DMS 273 treated with DMSO at 0.1 percent for 48 hours (cell line): Measurements from ENCODE around the gene LRP1B.

Experiments used
- DNase-seq: peaks from one replicate; lab custom pipeline; 2025; lab: John Stamatoyannopoulos, UW

LRP1B gene

DNA sequence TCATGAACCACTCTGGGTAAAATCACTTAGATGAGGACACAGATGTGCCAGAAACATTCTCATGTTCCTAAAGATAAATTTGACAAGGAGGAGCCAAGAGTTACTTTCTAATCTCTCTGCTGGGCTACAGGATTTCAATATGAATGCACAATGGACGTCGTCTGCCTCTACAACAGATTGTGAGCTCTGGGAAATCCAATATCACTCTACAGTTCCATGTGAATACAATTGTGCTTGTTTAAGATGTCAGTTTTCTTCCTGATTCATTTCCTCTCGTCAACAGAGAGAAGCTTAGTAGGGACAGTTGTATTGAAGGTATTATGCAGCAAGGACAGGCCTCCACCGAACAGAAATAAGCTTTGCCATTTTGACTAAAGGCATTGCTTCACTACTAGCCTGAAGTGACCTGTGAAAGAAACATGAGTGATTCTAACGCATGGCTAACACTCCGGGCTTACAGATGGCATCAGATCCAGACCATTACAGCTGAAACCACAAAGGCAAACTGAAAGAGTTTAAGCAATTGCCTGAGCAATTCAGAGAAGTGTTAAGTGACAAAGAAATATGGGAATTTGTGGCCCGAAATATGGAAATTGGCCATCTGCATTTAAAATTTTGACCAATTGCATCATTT lies 1591.5 kb downstream of the LRP1B start:
- no peak for DNase-seq

GRCh38 chr2:140529706-140530105 lies 1601.1 kb downstream of the LRP1B start:
- no peak for DNase-seq

GRCh38 chr2:140528982-140529381 lies 1601.8 kb downstream of the LRP1B start:
- DNase-seq, result no peak

DNA sequence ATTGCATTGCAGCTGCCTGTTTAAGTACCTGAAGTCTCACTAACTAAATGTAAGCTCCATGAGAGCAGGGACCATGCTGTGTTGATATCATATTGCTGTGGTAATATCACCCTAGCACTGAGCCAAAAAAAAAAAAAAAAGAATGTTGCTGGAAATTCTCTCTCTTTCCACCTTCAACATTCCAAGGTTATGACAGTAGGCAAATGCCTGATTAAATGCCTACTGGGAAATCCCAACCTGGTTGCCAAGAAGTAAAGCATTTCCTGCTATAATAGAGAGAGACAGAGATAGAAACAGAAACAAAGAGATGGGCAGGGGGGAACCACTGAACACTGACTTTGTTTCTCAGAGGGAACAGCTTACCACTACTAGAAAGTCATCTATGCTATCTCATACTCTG lies 1604.2 kb downstream of the LRP1B start:
- DNase-seq, result no peak

DNA sequence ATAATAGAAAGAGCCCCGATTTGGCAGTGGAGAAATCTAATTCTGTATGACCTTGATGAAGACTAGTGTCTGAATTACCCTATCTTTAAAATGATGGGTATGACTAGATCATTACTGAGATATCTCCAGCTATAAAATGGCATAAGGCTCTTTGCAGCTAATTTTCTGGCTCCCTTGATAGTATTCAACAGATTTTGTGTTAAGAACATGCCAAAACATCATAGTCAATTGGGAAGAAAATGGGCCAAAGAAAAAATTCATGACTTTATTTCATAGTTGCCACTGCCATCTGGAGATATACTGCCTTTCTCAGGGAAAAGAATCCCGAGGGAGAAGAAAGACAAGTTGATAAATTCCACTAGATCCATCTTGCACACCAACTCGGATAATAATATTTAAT lies 1618.7 kb downstream of the LRP1B start:
- no peak for DNase-seq

DNA sequence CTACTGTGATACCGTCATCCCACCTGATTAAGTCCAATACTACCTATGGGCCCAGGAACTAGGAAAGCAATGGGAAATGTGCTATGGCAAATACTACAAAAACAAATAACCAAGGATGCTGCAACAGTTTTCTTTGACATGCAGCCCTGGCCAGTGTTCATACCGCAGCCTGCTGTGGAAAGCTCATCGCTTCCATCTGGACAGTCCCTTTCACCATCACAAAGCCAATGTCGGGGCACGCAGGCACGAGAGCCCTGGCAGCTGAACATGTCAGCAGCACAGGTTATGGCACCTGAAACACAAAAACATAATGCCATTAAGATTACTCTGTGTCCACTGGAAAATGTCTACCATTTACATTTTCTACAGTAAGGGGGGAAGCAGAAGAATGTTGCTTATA lies 1621.1 kb downstream of the LRP1B start:
- DNase-seq, result no peak

DNA sequence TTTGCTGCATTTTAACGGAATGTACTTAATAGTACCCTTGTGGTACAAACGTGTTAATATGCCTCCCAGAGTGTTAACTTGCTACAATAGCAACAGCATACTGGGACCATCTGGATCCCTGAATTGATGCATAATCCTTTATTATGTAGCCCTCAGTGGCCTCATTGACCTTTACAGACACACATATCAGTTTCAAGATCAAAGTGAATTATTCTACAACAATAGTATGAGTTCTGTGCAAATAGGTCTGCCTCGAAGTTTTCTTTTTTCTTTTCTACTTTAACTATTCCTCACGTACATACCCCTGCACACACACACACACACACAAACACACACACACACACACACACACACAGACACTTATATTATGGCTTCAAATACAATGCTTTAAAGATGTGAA lies 1622.1 kb downstream of the LRP1B start:
- no peak for DNase-seq

- DNase-seq, result no peak
These were observed 1624.2 kb downstream of the LRP1B start for GRCh38 chr2:140506606-140507005.

GRCh38 chr2:140504601-140505000 lies 1626.2 kb downstream of the LRP1B start:
- no peak for DNase-seq

DNA sequence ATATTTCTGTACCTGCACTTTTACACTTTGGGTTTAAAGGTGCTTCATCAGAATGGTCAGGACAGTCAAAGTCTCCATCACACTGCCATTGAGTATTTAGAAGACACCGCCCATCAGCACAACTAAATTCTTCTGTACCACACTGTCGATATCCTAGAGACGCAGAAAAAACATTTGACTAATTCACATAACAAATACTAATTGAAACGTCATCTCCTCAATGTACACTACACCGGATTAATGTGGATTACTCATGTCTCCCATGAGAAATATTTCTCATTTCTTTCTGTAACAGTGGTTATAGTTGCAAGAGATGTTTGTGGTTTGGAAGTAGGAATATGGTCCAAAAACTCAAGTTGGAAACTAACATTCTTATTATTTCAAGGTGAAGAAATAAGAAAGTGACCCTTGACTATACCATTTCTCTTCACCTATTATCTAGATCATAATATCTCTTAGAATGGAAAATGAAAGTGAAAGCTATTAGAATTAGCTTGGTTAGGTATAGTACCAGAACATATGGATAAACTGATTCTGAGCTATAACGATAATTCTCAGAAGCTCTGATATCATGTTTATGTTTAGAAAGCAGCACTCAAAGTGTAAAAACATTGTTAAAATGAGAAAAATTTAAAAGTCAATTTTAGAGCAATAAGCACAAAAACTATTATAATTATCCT lies 1627.7 kb downstream of the LRP1B start:
- DNase-seq, result no peak

GRCh38 chr2:140498360-140498759 lies 1632.5 kb downstream of the LRP1B start:
- DNase-seq, result no peak

- DNase-seq, result no peak
These were observed 1634.1 kb downstream of the LRP1B start for GRCh38 chr2:140496714-140497113.

DNA sequence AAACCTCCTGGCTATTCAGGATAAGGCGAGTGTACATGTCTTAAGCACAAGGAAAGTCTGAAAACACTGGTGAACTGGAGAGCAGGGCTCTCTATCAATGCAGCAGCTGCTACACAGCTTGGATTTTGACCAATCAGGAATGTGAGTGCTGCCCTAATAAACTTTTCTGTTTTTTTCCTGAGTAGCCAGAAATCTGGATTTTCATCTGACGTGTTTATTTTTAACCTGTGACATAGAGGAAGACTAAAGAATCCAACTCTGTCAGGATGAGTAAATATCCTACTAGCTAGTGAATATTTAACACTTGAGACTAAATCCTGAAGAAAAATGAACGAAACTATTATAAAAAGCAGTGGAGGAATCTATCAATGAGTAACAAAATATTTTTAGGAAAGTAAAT lies 1638.9 kb downstream of the LRP1B start:
- DNase-seq, result no peak

- no peak for DNase-seq
These were observed 1641.6 kb downstream of the LRP1B start for GRCh38 chr2:140489193-140489592.

DNA sequence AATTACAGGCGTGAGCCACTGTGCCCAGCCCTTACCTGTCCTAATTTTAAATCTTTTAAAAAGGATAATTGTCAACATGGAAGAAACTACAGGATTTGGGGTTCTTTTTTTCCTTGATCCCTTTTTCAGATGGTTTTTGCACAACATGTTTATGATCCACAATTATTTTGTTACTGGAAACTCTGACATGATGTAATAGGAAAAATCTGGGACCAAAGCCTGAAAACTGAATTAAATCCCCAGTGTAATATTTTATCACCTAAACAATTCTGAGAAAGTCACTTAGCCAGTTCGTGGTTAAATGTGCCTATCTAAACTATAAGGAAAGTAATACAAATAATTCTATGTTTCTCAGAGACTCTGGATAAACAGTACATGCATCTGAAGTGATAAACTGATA lies 1649.7 kb downstream of the LRP1B start:
- DNase-seq, result no peak

DNA sequence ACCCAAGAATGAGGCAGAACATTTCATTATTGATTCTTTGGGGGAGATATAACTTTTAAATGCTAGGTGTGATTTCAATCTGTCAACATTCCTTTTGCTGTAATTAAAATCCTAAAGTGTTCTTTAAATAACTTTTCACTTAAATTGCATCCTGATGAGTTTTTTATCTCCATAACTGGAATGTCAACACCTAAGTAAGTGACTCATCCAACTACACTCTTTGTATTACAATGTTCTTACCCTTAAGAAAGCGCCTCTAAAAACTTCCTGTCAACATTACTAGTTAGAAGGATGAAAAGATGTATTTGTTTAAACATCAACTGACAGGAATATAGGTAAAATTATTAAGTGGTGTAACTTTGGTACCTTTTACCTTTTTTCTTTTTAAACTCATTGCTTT lies 1657.0 kb downstream of the LRP1B start:
- no peak for DNase-seq

- no peak for DNase-seq
These were observed 1658.1 kb downstream of the LRP1B start for GRCh38 chr2:140472676-140473075.

GRCh38 chr2:140465301-140465700 lies 1665.5 kb downstream of the LRP1B start:
- DNase-seq, result no peak

GRCh38 chr2:140462990-140463389 lies 1667.8 kb downstream of the LRP1B start:
- DNase-seq, result no peak

DNA sequence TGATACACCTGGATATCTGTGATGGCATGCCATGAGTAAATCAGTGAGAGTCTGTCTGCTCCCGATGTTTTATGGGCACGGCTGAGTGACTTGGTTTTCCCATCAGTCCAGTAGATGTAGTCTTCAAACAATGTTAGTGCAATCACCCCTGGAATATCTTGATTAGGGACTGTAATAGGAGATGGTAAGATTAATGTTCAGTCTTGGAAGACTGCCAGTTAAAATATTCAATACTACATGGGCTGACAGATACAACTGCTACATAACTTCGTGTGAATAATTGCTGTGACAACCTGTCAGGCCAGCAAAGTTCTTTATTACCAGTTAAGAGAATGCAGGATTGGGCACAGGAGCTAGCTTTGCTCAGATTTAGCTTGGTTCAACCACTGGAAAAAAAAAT lies 1673.3 kb downstream of the LRP1B start:
- DNase-seq, result no peak

- no peak for DNase-seq
These were observed 1675.5 kb downstream of the LRP1B start for GRCh38 chr2:140455315-140455714.

- no peak for DNase-seq
These were observed 1676.1 kb downstream of the LRP1B start for GRCh38 chr2:140454717-140455116.

GRCh38 chr2:140451324-140451723 lies 1679.5 kb downstream of the LRP1B start:
- no peak for DNase-seq

DNA sequence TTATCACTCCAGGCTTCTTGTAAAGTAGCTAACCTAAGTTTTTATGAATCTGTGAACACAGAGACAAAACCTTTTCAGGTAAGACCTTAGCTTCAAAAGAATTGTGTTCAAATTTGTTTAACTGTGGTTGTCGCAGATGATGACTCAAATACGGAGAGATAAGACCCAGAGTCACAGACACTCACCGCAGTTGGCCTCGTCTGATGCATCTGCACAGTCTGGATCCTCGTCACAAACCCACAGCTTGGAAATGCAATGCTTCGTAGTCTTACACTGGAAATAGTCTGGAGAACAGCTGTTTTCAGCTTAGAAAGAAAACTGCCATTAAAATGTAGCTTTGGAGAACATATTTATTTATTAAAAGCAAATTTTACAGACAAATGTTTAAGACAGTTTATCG lies 1688.5 kb downstream of the LRP1B start:
- DNase-seq, result no peak
